Lung microvascular endothelial cell (primary cell): ENCODE measurements around the gene SLC4A1. TPM values are rescaled to one million over a fixed set of nuclear protein-coding genes. Genes with fewer than 3 reads are reported as not detected.

ENCODE experiments used
- DNase-seq, 2 donors: peaks; one replicate each; pipeline versions ENCODE4 v3.0.0 to v3.0.0-alpha.2; 2010; ENCODE audit warnings: low read depth in 2 of 2
- total RNA-seq: library from RNA; depleted of rRNA; stranded (reverse); fragments of >200 nt; gene quantifications from 2 replicates; pipeline ENCODE4 v1.2.1, GENCODE V29; 2014

Gene SLC4A1
- total RNA-seq, result not detected in 2 replicates

- DNase-seq, result no peak
Measured at GRCh38 chr17:44267818-44268490, at the start of gene SLC4A1. Gene SLC4A1 (minus strand): TSS chr17:44268135. CDS start chr17:44262866, 5,269 bp downstream.

GRCh38 chr17:44317545-44317944 lies 49.6 kb upstream of the SLC4A1 start:
- DNase-seq, result no peak

- DNase-seq, result no peak
Measured at GRCh38 chr17:44315760-44316731, 48.1 kb upstream of the SLC4A1 start.

GRCh38 chr17:44314869-44315661 lies 47.1 kb upstream of the SLC4A1 start:
- no peak for DNase-seq

GRCh38 chr17:44314524-44314868 lies 46.6 kb upstream of the SLC4A1 start:
- no peak for DNase-seq

GRCh38 chr17:44314031-44314430 lies 46.1 kb upstream of the SLC4A1 start:
- DNase-seq, result no peak

- DNase-seq, result no peak
Measured at GRCh38 chr17:44312396-44313104, 44.6 kb upstream of the SLC4A1 start.

- DNase-seq, result no peak
Measured at GRCh38 chr17:44311562-44312181, 43.7 kb upstream of the SLC4A1 start.

- no peak for DNase-seq
Measured at GRCh38 chr17:44310609-44311376, 42.9 kb upstream of the SLC4A1 start.

GRCh38 chr17:44310188-44310587 lies 42.3 kb upstream of the SLC4A1 start:
- no peak for DNase-seq

- no peak for DNase-seq
Measured at GRCh38 chr17:44309472-44309871, 41.5 kb upstream of the SLC4A1 start.

GRCh38 chr17:44308865-44309264 lies 40.9 kb upstream of the SLC4A1 start:
- DNase-seq, result no peak

- peak; percentile 76 to 85 for DNase-seq
Measured at GRCh38 chr17:44308320-44308818, 40.4 kb upstream of the SLC4A1 start, which contains the start of gene RUNDC3A. Gene RUNDC3A (plus strand): TSS chr17:44308601. CDS start chr17:44308833, 232 bp downstream.

GRCh38 chr17:44307387-44308186 lies 39.7 kb upstream of the SLC4A1 start:
- DNase-seq, result no peak

GRCh38 chr17:44304651-44305050 lies 36.7 kb upstream of the SLC4A1 start:
- DNase-seq, result no peak

GRCh38 chr17:44297975-44298374 lies 30.0 kb upstream of the SLC4A1 start:
- no peak for DNase-seq

- no peak for DNase-seq
Measured at GRCh38 chr17:44293509-44294226, 25.7 kb upstream of the SLC4A1 start.

GRCh38 chr17:44287651-44288050 lies 19.7 kb upstream of the SLC4A1 start:
- no peak for DNase-seq
